Endometrial microvascular endothelial cells (primary cell): ENCODE measurements around the gene TCEANC. TPM values are rescaled to one million over a fixed set of nuclear protein-coding genes. Genes with fewer than 3 reads are reported as not detected.

Experiments
- in situ Hi-C: cut with HindIII; loops from 2 replicates; pipeline ENCODE4 v1.10.0; 2017; ENCODE audit warnings: low sequenced_read_pairs, low pct_unique_long_range_greater_than_20kb; ENCODE audit errors: inconsistent ontology term
- total RNA-seq: library from RNA; depleted of rRNA; stranded (reverse); fragments of >200 nt; gene quantifications from one replicate; pipeline ENCODE4 v1.2.3, GENCODE V29; 2015; ENCODE audit errors: inconsistent ontology term

The TCEANC gene
- total RNA-seq, 1 donor from 2014 or later = 1.4 TPM

- in situ Hi-C loops = no loop called here
Observed at GRCh38 chrX:13688384-13688957, 35.5 kb downstream of the TCEANC start.

- in situ Hi-C loops = no loop called here
Observed at GRCh38 chrX:13688958-13689740, 36.2 kb downstream of the TCEANC start, which contains the start of gene RAB9A. RAB9A (plus strand) TSS chrX:13689128; CDS start chrX:13708747, 19,619 bp downstream.

- in situ Hi-C loops = no loop called here
Observed at GRCh38 chrX:13689741-13690211, 36.8 kb downstream of the TCEANC start.

GRCh38 chrX:13690836-13691235 is 37.9 kb downstream of the TCEANC start:
- in situ Hi-C loops = no loop called here

GRCh38 chrX:13691841-13692371 is 39.0 kb downstream of the TCEANC start:
- in situ Hi-C loops = no loop called here

- in situ Hi-C loops = no loop called here
Observed at GRCh38 chrX:13692771-13693231, 39.9 kb downstream of the TCEANC start.

- in situ Hi-C loops = no loop called here
Observed at GRCh38 chrX:13693341-13693961, 40.5 kb downstream of the TCEANC start.

- in situ Hi-C loops = no loop called here
Observed at GRCh38 chrX:13694359-13694758, 41.4 kb downstream of the TCEANC start.

- in situ Hi-C loops = no loop called here
Observed at GRCh38 chrX:13694983-13695382, 42.0 kb downstream of the TCEANC start.

GRCh38 chrX:13695601-13696115 is 42.7 kb downstream of the TCEANC start:
- in situ Hi-C loops = no loop called here

GRCh38 chrX:13697455-13697854 is 44.5 kb downstream of the TCEANC start:
- in situ Hi-C loops = no loop called here

GRCh38 chrX:13697976-13698375 is 45.0 kb downstream of the TCEANC start:
- in situ Hi-C loops = no loop called here

GRCh38 chrX:13698432-13698831 is 45.5 kb downstream of the TCEANC start:
- in situ Hi-C loops = no loop called here

- in situ Hi-C loops = no loop called here
Observed at GRCh38 chrX:13699183-13699826, 46.4 kb downstream of the TCEANC start.

- in situ Hi-C loops = no loop called here
Observed at GRCh38 chrX:13700380-13700779, 47.4 kb downstream of the TCEANC start.

- in situ Hi-C loops = no loop called here
Observed at GRCh38 chrX:13702111-13702789, 49.3 kb downstream of the TCEANC start.

GRCh38 chrX:13703135-13703534 is 50.2 kb downstream of the TCEANC start:
- in situ Hi-C loops = no loop called here

GRCh38 chrX:13703589-13703988 is 50.6 kb downstream of the TCEANC start:
- in situ Hi-C loops = no loop called here
